ENCODE data around the gene NKAIN2.
"Not testable (repeated sequence)": the region's sequence is repeated elsewhere in the genome, so short reads cannot be mapped to it uniquely, and the experiment has no call there.

NKAIN2 gene

GRCh38 chr6:124294574-124295200 lies 491.0 kb downstream of the NKAIN2 start:
- in situ Hi-C loops (cut with MboI; ENCODE audit: low sequenced_read_pairs), result no loop called here

- in situ Hi-C loops (cut with MboI; ENCODE audit: low sequenced_read_pairs), result no loop called here
Measured at GRCh38 chr6:124297507-124297906, 493.8 kb downstream of the NKAIN2 start.

- in situ Hi-C loops (cut with MboI; ENCODE audit: low sequenced_read_pairs), result no loop called here
Measured at GRCh38 chr6:124298730-124299129, 495.1 kb downstream of the NKAIN2 start.

- in situ Hi-C loops (cut with MboI; ENCODE audit: low sequenced_read_pairs), result not testable (repeated sequence)
Measured at GRCh38 chr6:124300907-124301306, 497.2 kb downstream of the NKAIN2 start.

GRCh38 chr6:124303971-124304370 lies 500.3 kb downstream of the NKAIN2 start:
- in situ Hi-C loops (cut with MboI; ENCODE audit: low sequenced_read_pairs), result no loop called here

GRCh38 chr6:124310139-124310538 lies 506.5 kb downstream of the NKAIN2 start:
- in situ Hi-C loops (cut with MboI; ENCODE audit: low sequenced_read_pairs), result no loop called here

GRCh38 chr6:124319410-124319809 lies 515.7 kb downstream of the NKAIN2 start:
- in situ Hi-C loops (cut with MboI; ENCODE audit: low sequenced_read_pairs), result no loop called here

GRCh38 chr6:124324237-124324636 lies 520.6 kb downstream of the NKAIN2 start:
- in situ Hi-C loops (cut with MboI; ENCODE audit: low sequenced_read_pairs), result no loop called here

- in situ Hi-C loops (cut with MboI; ENCODE audit: low sequenced_read_pairs), result no loop called here
Measured at GRCh38 chr6:124330197-124330596, 526.5 kb downstream of the NKAIN2 start.

GRCh38 chr6:124334359-124334758 lies 530.7 kb downstream of the NKAIN2 start:
- in situ Hi-C loops (cut with MboI; ENCODE audit: low sequenced_read_pairs), result no loop called here

- in situ Hi-C loops (cut with MboI; ENCODE audit: low sequenced_read_pairs), result no loop called here
Measured at GRCh38 chr6:124339610-124340334, 536.1 kb downstream of the NKAIN2 start.

GRCh38 chr6:124348339-124348738 lies 544.7 kb downstream of the NKAIN2 start:
- in situ Hi-C loops (cut with MboI; ENCODE audit: low sequenced_read_pairs), result not testable (repeated sequence)

- in situ Hi-C loops (cut with MboI; ENCODE audit: low sequenced_read_pairs), result no loop called here
Measured at GRCh38 chr6:124355146-124355545, 551.5 kb downstream of the NKAIN2 start.

GRCh38 chr6:124356276-124356810 lies 552.7 kb downstream of the NKAIN2 start:
- in situ Hi-C loops (cut with MboI; ENCODE audit: low sequenced_read_pairs), result no loop called here

GRCh38 chr6:124356811-124357210 lies 553.1 kb downstream of the NKAIN2 start:
- in situ Hi-C loops (cut with MboI; ENCODE audit: low sequenced_read_pairs), result no loop called here

GRCh38 chr6:124368131-124368530 lies 564.5 kb downstream of the NKAIN2 start:
- in situ Hi-C loops (cut with MboI; ENCODE audit: low sequenced_read_pairs), result no loop called here

- in situ Hi-C loops (cut with MboI; ENCODE audit: low sequenced_read_pairs), result no loop called here
Measured at GRCh38 chr6:124371974-124372475, 568.4 kb downstream of the NKAIN2 start.

- in situ Hi-C loops (cut with MboI; ENCODE audit: low sequenced_read_pairs), result no loop called here
Measured at GRCh38 chr6:124373386-124373785, 569.7 kb downstream of the NKAIN2 start.

GRCh38 chr6:124389127-124389526 lies 585.5 kb downstream of the NKAIN2 start:
- in situ Hi-C loops (cut with MboI; ENCODE audit: low sequenced_read_pairs), result no loop called here

GRCh38 chr6:124393536-124393935 lies 589.9 kb downstream of the NKAIN2 start:
- in situ Hi-C loops (cut with MboI; ENCODE audit: low sequenced_read_pairs), result no loop called here

- in situ Hi-C loops (cut with MboI; ENCODE audit: low sequenced_read_pairs), result no loop called here
Measured at GRCh38 chr6:124396361-124396760, 592.7 kb downstream of the NKAIN2 start.
